Umbilical cord (tissue), 2 donors: ENCODE results near the gene MAP3K2. TPM values are rescaled to one million over a fixed set of nuclear protein-coding genes. Genes with fewer than 3 reads are reported as not detected.

Experiments used
- DNase-seq: peaks from one replicate; pipeline ENCODE4 v3.0.0-alpha.2; 2015; ENCODE audit warnings: low spot score
- total RNA-seq: library from RNA; depleted of rRNA; stranded (reverse); fragments of >200 nt; gene quantifications from one replicate; pipeline ENCODE4 v1.2.3, GENCODE V29; 2014; ENCODE audit warnings: low replicate concordance; ENCODE audit not compliant: insufficient read depth

Gene MAP3K2
- total RNA-seq, result 63.3 TPM

- DNase-seq, result peak; percentile 92
Observed at GRCh38 chr2:127387655-127388422, at the start of gene MAP3K2. Gene MAP3K2, minus strand, starts transcription at chr2:127387975. Its CDS starts 44,846 bp downstream, at chr2:127343129.

GRCh38 chr2:127437056-127437455 lies 49.3 kb upstream of the MAP3K2 start:
- no peak for DNase-seq

- no peak for DNase-seq
Observed at GRCh38 chr2:127434515-127434914, 46.7 kb upstream of the MAP3K2 start.

GRCh38 chr2:127431408-127432023 lies 43.7 kb upstream of the MAP3K2 start:
- DNase-seq, result no peak

GRCh38 chr2:127429844-127430425 lies 42.2 kb upstream of the MAP3K2 start:
- no peak for DNase-seq

GRCh38 chr2:127429291-127429690 lies 41.5 kb upstream of the MAP3K2 start:
- DNase-seq, result no peak

- DNase-seq, result no peak
Observed at GRCh38 chr2:127428815-127429109, 41.0 kb upstream of the MAP3K2 start.

- no peak for DNase-seq
Observed at GRCh38 chr2:127428057-127428814, 40.5 kb upstream of the MAP3K2 start.

GRCh38 chr2:127427376-127428056 lies 39.7 kb upstream of the MAP3K2 start:
- DNase-seq, result no peak

GRCh38 chr2:127426501-127427354 lies 39.0 kb upstream of the MAP3K2 start:
- DNase-seq, result no peak

- no peak for DNase-seq
Observed at GRCh38 chr2:127425540-127426490, 38.0 kb upstream of the MAP3K2 start.

GRCh38 chr2:127424598-127425520 lies 37.1 kb upstream of the MAP3K2 start:
- no peak for DNase-seq

- DNase-seq, result no peak
Observed at GRCh38 chr2:127423880-127424279, 36.1 kb upstream of the MAP3K2 start.

GRCh38 chr2:127423478-127423843 lies 35.7 kb upstream of the MAP3K2 start:
- no peak for DNase-seq

- no peak for DNase-seq
Observed at GRCh38 chr2:127422559-127423477, 35.0 kb upstream of the MAP3K2 start.

GRCh38 chr2:127421871-127422558 lies 34.2 kb upstream of the MAP3K2 start:
- DNase-seq, result no peak
